Upper lobe of right lung (tissue), 1 donor: ENCODE results near the gene CDKL4. TPM values are rescaled to one million over a fixed set of nuclear protein-coding genes. Genes with fewer than 3 reads are reported as not detected.

Experiments used
- ATAC-seq: fragments of 200-7000 bp; cut with Tn5 transposase; one replicate; pipeline ENCODE4 v1.9.1; 2020; ENCODE audit warnings: mild to moderate bottlenecking, moderate library complexity
- DNase-seq: peaks from one replicate; pipeline ENCODE4 v3.0.0-alpha.2; 2020
- H3K27ac ChIP-seq: fragments of 200-600 bp; one replicate; pipeline ENCODE4 v1.8.0; 2022
- H3K27me3 ChIP-seq: fragments of 200-600 bp; one replicate; pipeline ENCODE4 v1.8.0; 2022; ENCODE audit warnings: mild to moderate bottlenecking
- H3K36me3 ChIP-seq: fragments of 200-600 bp; one replicate; pipeline ENCODE4 v1.8.0; 2022
- H3K4me1 ChIP-seq: fragments of 200-600 bp; one replicate; pipeline ENCODE4 v1.8.0; 2022
- H3K4me3 ChIP-seq: fragments of 200-600 bp; one replicate; pipeline ENCODE4 v1.8.0; 2022; ENCODE audit warnings: mild to moderate bottlenecking
- H3K9me3 ChIP-seq: fragments of 200-600 bp; one replicate; pipeline ENCODE4 v1.8.0; 2022
- intact Hi-C: fragments of 100-400 bp; cut with DNase I; formaldehyde crosslinking; loops from one replicate; pipeline ENCODE4 v1.11.0; 2022
- total RNA-seq: library from RNA; stranded (reverse); fragmentation: NEBNext Ultra II Directional; extraction: Animal tissue kit (Norgen Biotek cat#: 25700); gene quantifications from one replicate; pipeline ENCODE4 v1.2.1, GENCODE V29; 2021
- TF ChIP-seq, protein P1 (sequence below): fragments of 200-600 bp; IDR thresholded peaks from one replicate; pipeline ENCODE4 v1.8.0; 2022; ENCODE audit warnings: antibody characterized with exemption
- donor health status: DM: no; HTN: yes; CAD: no; lungs with severe emphysema.

CDKL4 gene
- total RNA-seq, 1 donor from 2014 or later: 2.1 TPM

GRCh38 chr2:39269941-39270340 is 26.2 kb upstream of the CDKL4 start:
- ATAC-seq (no peak), DNase-seq (no peak)
- Histone ChIP-seq H3K36me3 (peaks cover 67% of the 10 kb centered on the region), H3K4me3 (no peak overlapping the region), H3K4me1 (no peaks in the 10 kb centered on the region), H3K27ac (no peak overlapping the region), H3K27me3 (no peaks in the 10 kb centered on the region), H3K9me3 (no peaks in the 10 kb centered on the region)
- intact Hi-C loops: no loop called here
- TF ChIP-seq, protein P1, sequence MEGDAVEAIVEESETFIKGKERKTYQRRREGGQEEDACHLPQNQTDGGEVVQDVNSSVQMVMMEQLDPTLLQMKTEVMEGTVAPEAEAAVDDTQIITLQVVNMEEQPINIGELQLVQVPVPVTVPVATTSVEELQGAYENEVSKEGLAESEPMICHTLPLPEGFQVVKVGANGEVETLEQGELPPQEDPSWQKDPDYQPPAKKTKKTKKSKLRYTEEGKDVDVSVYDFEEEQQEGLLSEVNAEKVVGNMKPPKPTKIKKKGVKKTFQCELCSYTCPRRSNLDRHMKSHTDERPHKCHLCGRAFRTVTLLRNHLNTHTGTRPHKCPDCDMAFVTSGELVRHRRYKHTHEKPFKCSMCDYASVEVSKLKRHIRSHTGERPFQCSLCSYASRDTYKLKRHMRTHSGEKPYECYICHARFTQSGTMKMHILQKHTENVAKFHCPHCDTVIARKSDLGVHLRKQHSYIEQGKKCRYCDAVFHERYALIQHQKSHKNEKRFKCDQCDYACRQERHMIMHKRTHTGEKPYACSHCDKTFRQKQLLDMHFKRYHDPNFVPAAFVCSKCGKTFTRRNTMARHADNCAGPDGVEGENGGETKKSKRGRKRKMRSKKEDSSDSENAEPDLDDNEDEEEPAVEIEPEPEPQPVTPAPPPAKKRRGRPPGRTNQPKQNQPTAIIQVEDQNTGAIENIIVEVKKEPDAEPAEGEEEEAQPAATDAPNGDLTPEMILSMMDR: no peak

DNA sequence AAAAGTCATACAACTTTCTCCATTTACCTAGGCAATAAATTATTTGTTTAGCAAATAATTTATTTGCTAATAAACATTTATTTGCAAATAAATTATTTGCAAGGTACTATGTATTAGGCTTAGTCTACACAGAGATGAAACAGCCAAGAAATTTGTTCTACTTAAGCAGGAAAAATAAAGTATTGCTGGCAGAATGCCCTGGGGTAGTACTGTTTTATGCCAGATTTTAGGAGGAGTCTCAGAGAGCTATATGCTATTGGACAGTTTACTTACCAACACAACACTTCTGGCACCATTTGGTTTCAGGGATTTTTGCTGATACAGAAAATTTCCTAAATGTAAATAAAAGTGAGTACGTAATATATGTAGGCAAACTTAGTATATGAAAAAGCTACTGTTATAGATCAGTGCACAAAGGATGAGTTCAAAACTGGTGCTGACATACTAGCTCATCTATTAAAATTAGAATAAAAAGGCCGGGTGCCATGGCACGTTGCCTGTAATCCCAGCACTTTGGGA is 23.2 kb upstream of the CDKL4 start:
- Histone ChIP-seq H3K4me3 (no peak overlapping the region), H3K36me3 (peaks cover 62% of the 10 kb centered on the region), H3K27me3 (no peaks in the 10 kb centered on the region), H3K4me1 (no peaks in the 10 kb centered on the region), H3K27ac (no peak overlapping the region), H3K9me3 (no peaks in the 10 kb centered on the region)
- TF ChIP-seq, protein P1: no peak
- DNase-seq (no peak), ATAC-seq (no peak)
- intact Hi-C loops: no loop called here

GRCh38 chr2:39266139-39266805 is 22.5 kb upstream of the CDKL4 start:
- no peaks in the 10 kb centered on the region for H3K9me3 ChIP-seq
- peaks cover 61% of the 10 kb centered on the region for H3K36me3 ChIP-seq
- H3K27me3 ChIP-seq: no peaks in the 10 kb centered on the region
- H3K27ac ChIP-seq: no peak overlapping the region
- no peak overlapping the region for H3K4me3 ChIP-seq
- intact Hi-C loops: no loop called here
- ATAC-seq: no peak
- DNase-seq: no peak
- TF ChIP-seq, protein P1: no peak
- H3K4me1 ChIP-seq: no peaks in the 10 kb centered on the region

DNA sequence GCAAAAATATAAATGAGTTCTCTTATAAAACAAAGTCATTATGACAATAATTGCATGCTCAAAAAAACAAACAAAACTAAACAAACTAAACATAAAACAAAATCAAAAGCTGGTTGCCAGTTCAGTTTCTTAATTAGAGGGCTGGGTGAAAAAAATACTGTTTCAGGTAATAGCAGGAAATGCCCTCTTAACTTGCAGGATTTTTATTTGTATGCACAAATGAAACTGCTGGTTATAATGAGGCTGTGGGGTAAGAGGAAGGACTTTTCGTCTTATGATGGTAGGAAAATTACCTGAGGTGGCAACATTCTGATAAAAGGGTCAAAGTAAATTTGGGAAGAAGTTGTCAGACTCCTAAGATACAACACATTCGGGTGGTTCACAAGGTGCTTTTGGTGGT is 21.5 kb upstream of the CDKL4 start:
- no peaks in the 10 kb centered on the region for H3K27me3 ChIP-seq
- no peak overlapping the region for H3K4me3 ChIP-seq
- H3K9me3 ChIP-seq: no peaks in the 10 kb centered on the region
- TF ChIP-seq, protein P1: no peak
- DNase-seq: no peak
- no peak overlapping the region for H3K27ac ChIP-seq
- no peaks in the 10 kb centered on the region for H3K4me1 ChIP-seq
- ATAC-seq: no peak
- intact Hi-C loops: no loop called here
- peaks cover 61% of the 10 kb centered on the region for H3K36me3 ChIP-seq

DNA sequence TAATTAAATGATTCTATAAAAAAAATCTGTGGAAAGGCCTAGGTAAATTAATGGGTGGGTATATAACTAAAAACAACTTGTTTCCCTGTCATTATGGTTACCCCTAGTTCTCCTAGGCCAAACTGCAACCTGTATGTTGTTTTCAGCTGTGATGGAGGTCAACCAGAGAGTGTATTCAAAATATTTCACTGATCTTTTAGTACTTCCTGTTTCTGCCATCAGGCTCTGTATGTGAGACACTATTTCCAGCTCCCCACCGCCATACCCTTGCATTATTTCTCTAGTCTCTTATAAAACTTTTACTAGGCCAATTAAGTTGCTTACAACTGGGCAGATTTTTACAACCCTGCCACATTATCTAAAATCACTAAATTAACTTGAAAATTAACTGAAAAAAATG is 21.0 kb upstream of the CDKL4 start:
- intact Hi-C loops: no loop called here
- H3K27ac ChIP-seq: no peak overlapping the region
- no peaks in the 10 kb centered on the region for H3K9me3 ChIP-seq
- H3K4me3 ChIP-seq: no peak overlapping the region
- H3K4me1 ChIP-seq: no peaks in the 10 kb centered on the region
- no peaks in the 10 kb centered on the region for H3K27me3 ChIP-seq
- TF ChIP-seq, protein P1: no peak
- no peak for ATAC-seq
- DNase-seq: no peak
- H3K36me3 ChIP-seq: peaks cover 65% of the 10 kb centered on the region
